ENCODE measurements around the gene CRIP1.

GRCh38 chr14:105500036-105500725 lies 13.5 kb downstream of the CRIP1 start:
- TF ChIP-seq CTCF (IDR thresholded peaks at IDR 0.05), result no peak
- TF ChIP-seq POLR2A (IDR thresholded peaks at IDR 0.05), result no peak
- TF ChIP-seq POLR2AphosphoS5 (IDR thresholded peaks at IDR 0.05; ENCODE audit: insufficient read depth in 1 of 2, low read depth in 1 of 2), result no peak

All from vagina (tissue), 2 donors.